Measurements from ENCODE around the gene CASP8. TPM values are rescaled to one million over a fixed set of nuclear protein-coding genes. Genes with fewer than 3 reads are reported as not detected.

The CASP8 gene
- total and polyA plus RNA-seq, 2 of the 8 experiments (the other 6 are each of a cell fraction or from before 2014, with no cell fraction given): 2.3 to 3.6 TPM

DNA sequence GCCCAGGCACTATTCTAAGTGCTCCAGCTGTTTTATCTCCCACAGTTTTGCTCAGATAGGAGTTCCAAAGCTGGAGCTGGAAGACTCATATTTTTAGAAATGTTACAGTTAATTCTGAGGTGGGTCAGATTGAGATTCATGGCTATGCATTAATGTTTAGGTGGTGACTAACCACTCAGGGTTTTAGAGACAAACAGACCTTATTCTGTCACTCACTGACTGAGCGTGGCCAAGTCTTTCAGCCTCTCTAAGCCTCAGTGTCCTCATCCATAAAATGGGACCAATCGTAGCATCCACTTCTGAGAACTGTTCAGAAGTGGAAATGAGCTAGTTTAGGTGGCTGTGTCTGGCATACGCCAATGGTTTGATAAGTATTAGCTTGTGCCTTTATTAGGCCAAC, 4.3 kb upstream of the CASP8 start:
- no peak for FAIRE-seq
- H3K36me3 ChIP-seq (ENCODE audit: control insufficient read depth in 2 of 4, insufficient read depth in 4 of 4, low read length in 3 of 4): no peaks in the 10 kb centered on the region
- POLR2A ChIA-PET (ENCODE audit: partially characterized antibody): no interaction called here
- TF ChIP-seq RAD21 (IDR thresholded peaks at IDR 0.05 in 1 of 2, conservative IDR thresholded peaks at IDR 0.05 in 1 of 2; ENCODE audit: low read depth in 2 of 2, low read length in 2 of 2) (no peak), KDM5A (IDR thresholded peaks at IDR 0.05; ENCODE audit: low read length) (no peak), CEBPB (IDR thresholded peaks at IDR 0.05; ENCODE audit: low read depth, low read length) (no peak), RBBP5 (IDR thresholded peaks at IDR 0.05; ENCODE audit: borderline replicate concordance, low read depth, low read length) (no peak), TAF7 (optimal IDR thresholded peaks at IDR 0.05; ENCODE audit: borderline replicate concordance, low read depth, low read length) (no peak), EP300 (IDR thresholded peaks at IDR 0.05; ENCODE audit: borderline replicate concordance in 1 of 2, low read depth in 2 of 2, low read length in 2 of 2) (no peak), POLR2A (IDR thresholded peaks at IDR 0.05; ENCODE audit: control extremely low read depth in 1 of 2, low read depth in 2 of 2, low read length in 2 of 2) (no peak), POU5F1 (IDR thresholded peaks at IDR 0.05; ENCODE audit: low read depth, low read length) (no peak), GTF2F1 (IDR thresholded peaks at IDR 0.05; ENCODE audit: borderline replicate concordance, low read depth, low read length) (no peak), BACH1 (IDR thresholded peaks at IDR 0.05; ENCODE audit: low read length) (no peak), SAP30 (IDR thresholded peaks at IDR 0.05; ENCODE audit: insufficient read depth, insufficient replicate concordance, low read length) (no peak), TAF1 (IDR thresholded peaks at IDR 0.05; ENCODE audit: low read depth, low read length) (no peak)
- TF ChIP-seq, protein P1, sequence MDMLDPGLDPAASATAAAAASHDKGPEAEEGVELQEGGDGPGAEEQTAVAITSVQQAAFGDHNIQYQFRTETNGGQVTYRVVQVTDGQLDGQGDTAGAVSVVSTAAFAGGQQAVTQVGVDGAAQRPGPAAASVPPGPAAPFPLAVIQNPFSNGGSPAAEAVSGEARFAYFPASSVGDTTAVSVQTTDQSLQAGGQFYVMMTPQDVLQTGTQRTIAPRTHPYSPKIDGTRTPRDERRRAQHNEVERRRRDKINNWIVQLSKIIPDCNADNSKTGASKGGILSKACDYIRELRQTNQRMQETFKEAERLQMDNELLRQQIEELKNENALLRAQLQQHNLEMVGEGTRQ (IDR thresholded peaks at IDR 0.05; ENCODE audit: low read length): no peak

More for the DNA sequence above, 4.3 kb upstream of the CASP8 start:
- Histone ChIP-seq H2BK15ac (ENCODE audit: low read length) (no peak overlapping the region; the same call in 1 of the 2 replicates), H3K23ac (ENCODE audit: insufficient read length) (no peak overlapping the region), H3K14ac (ENCODE audit: insufficient read length) (no peak overlapping the region), H3K79me1 (ENCODE audit: low read depth, low read length) (no peaks in the 10 kb centered on the region), H3K4me1 (replicated peaks in 1 of 4; ENCODE audit: control insufficient read depth in 3 of 4, insufficient read depth in 4 of 4, low read length in 3 of 4) (peaks cover 0 to 14% (median 6%) of the 10 kb centered on the region in 4 experiments; a peak in 6 of 7 replicates), H3K4me3 (ENCODE audit: extremely low read depth in 1 of 4, insufficient read depth in 2 of 4, low read depth in 3 of 4, low read length in 4 of 4) (no peak overlapping the region), H4K20me1 (replicated peaks in 1 of 2; ENCODE audit: control insufficient read depth in 1 of 2, insufficient read depth in 2 of 2, low read length in 2 of 2) (no peaks in the 10 kb centered on the region), H3K9me3 (ENCODE audit: insufficient read depth in 2 of 2, low read depth in 1 of 2, low read length in 1 of 2) (no peaks in the 10 kb centered on the region), H3K56ac (replicated peaks; ENCODE audit: insufficient read length, low read depth, low read length) (no peak overlapping the region), H3K4ac (replicated peaks; ENCODE audit: insufficient read length, low read depth, low read length) (no peak overlapping the region), H3K79me2 (ENCODE audit: control insufficient read depth in 1 of 2, insufficient read depth in 2 of 2, low read length in 2 of 2) (no peaks in the 10 kb centered on the region), H2BK12ac (ENCODE audit: low read depth, low read length) (peak overlapping the region; percentile 2; the same call in 1 of the 2 replicates), H3K4me2 (ENCODE audit: insufficient read depth in 1 of 2, low read depth in 2 of 2, low read length in 2 of 2) (no peak overlapping the region), H3K9ac (replicated peaks in 1 of 4; ENCODE audit: extremely low read depth in 1 of 4, low read depth in 3 of 4, low read length in 3 of 4) (no peak overlapping the region), H2BK20ac (ENCODE audit: low read length) (no peak overlapping the region), H4K91ac (replicated peaks; ENCODE audit: insufficient read length, low read length) (no peak overlapping the region), H3K27ac (ENCODE audit: low read depth, low read length) (no peak overlapping the region), H3K27me3 (replicated peaks in 1 of 4; ENCODE audit: control insufficient read depth in 3 of 4, extremely low read depth in 1 of 4, insufficient read depth in 3 of 4, low read length in 3 of 4) (peaks cover 0 to 3% (median 0%) of the 10 kb centered on the region in 4 experiments; a peak in 1 of 7 replicates), H4K8ac (ENCODE audit: extremely low read depth, insufficient read depth, low read length) (no peak overlapping the region), H3K18ac (ENCODE audit: extremely low read depth, low read length) (no peak overlapping the region), H2BK5ac (ENCODE audit: low read depth, low read length) (no peak overlapping the region), H3K23me2 (ENCODE audit: low read depth, low read length) (no peaks in the 10 kb centered on the region), H4K5ac (ENCODE audit: insufficient read length, low read depth, low read length) (no peak overlapping the region), H2AFZ (ENCODE audit: low read length) (no peak overlapping the region), H2BK120ac (replicated peaks; ENCODE audit: low read depth, low read length) (no peak overlapping the region), H2AK5ac (ENCODE audit: low read depth, low read length) (no peak overlapping the region)
- DNase-seq (ENCODE audit: low read depth in 1 of 2, low spot score in 2 of 2): peak in 1 of 2 experiments; percentile 2
- CTCF ChIA-PET (ENCODE audit: partially characterized antibody): interaction anchor here (1.0 to 2.0 kb wide), 2 partner anchors 9 to 20 kb away, joined by 3 to 5 read pairs; no protein-coding TSS in a partner anchor
- WGBS, 2 experiments (ENCODE audit: extremely low coverage in 1 of 2, insufficient coverage in 1 of 2, insufficient read length in 1 of 2, insufficient replicate concordance in 2 of 2, low coverage in 1 of 2, low lambda C conversion rate in 2 of 2, missing lambda C conversion rate in 1 of 2): 76% methylated on average over 3 of the region's 3 CpGs; no CpG with 5 or more reads in 1 of the 2 experiments
